Vagina (tissue), 2 donors: ENCODE results near the gene RCL1.

Source experiments
- CTCF ChIP-seq, 3 experiments: fragments of 450-650 bp in 2 of 3; fragments of 200-600 bp in 1 of 3; sonication (generic) in 1 of 3; IDR thresholded peaks; one replicate each; pipeline ENCODE4 v1.5.1; 2017 to 2019; ENCODE audit warnings: antibody characterized with exemption in 3 of 3, mild to moderate bottlenecking in 2 of 3, moderate library complexity in 2 of 3
- POLR2AphosphoS5 ChIP-seq, 2 donors: sonication (generic); formaldehyde crosslinking; IDR thresholded peaks; one replicate each; pipeline ENCODE4 v1.9.0; 2017; ENCODE audit warnings: antibody characterized with exemption in 2 of 2, mild to moderate bottlenecking in 2 of 2, low read depth in 1 of 2; ENCODE audit not compliant: insufficient read depth in 1 of 2

DNA sequence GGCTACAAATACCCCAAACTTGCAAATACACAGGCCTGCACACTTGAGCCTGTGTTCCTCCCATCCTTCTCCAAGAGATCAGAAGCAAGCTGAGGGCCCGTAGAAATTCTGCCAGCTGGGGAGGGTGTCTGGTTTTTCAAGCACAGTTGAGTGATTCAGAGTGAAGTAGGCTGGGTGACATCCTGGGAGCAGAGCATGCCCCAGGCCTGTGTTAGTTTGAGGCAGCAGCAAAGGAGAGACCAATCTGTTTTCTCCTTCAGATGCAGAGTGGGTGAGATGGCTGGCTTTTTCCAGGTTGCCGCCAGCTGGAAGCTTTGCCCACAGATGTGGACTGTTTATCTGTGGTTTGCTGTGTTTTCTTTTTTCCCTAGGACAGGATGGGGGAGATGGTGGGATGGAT is 63.1 kb downstream of the RCL1 start:
- TF ChIP-seq CTCF (IDR thresholded peaks at IDR 0.05) (no peak), POLR2AphosphoS5 (IDR thresholded peaks at IDR 0.05; ENCODE audit: insufficient read depth in 1 of 2, low read depth in 1 of 2) (no peak)
